ENCODE data around the gene NUFIP2.

Gene NUFIP2

GRCh38 chr17:29242790-29243189 lies 51.2 kb downstream of the NUFIP2 start:
- no peak overlapping the region for H2AK5ac ChIP-seq (ENCODE audit: low read length)
- H3K9ac ChIP-seq (ENCODE audit: low read length), result no peak overlapping the region
- no peak overlapping the region for H3K4me3 ChIP-seq (ENCODE audit: low read depth, low read length)
- no peak overlapping the region for H2BK120ac ChIP-seq (ENCODE audit: insufficient read depth, low read length, poor library complexity)
- H3K4me2 ChIP-seq (ENCODE audit: low read length), result no peak overlapping the region
- no peaks in the 10 kb centered on the region for H3K79me2 ChIP-seq (ENCODE audit: control insufficient read depth, insufficient read depth, low read length, poor library complexity)
- WGBS (ENCODE audit: extremely low coverage, insufficient coverage, insufficient read length), result no CpG with 5 or more reads among the region's 6 CpGs
- H3K79me1 ChIP-seq (ENCODE audit: low read length), result no peaks in the 10 kb centered on the region
- no peak overlapping the region for H4K91ac ChIP-seq (ENCODE audit: low read depth, low read length)
- no peak overlapping the region for H4K8ac ChIP-seq (ENCODE audit: low read depth, low read length)
- no peak overlapping the region for H3K23ac ChIP-seq (ENCODE audit: low read length)
- H3K18ac ChIP-seq (ENCODE audit: low read length), result no peak overlapping the region
- H3K27ac ChIP-seq (ENCODE audit: low read depth, low read length), result no peak overlapping the region
- H2AFZ ChIP-seq (ENCODE audit: insufficient read depth, low read length, poor library complexity), result no peak overlapping the region
- no peak overlapping the region for H2BK12ac ChIP-seq (ENCODE audit: low read length)
- peaks cover 2% of the 10 kb centered on the region for H3K9me3 ChIP-seq (ENCODE audit: insufficient read depth, low read depth, low read length)
- peaks cover 4 to 6% of the 10 kb centered on the region in 2 experiments for H3K4me1 ChIP-seq (ENCODE audit: control insufficient read depth in 1 of 2, insufficient read depth in 2 of 2, low read length in 2 of 2)
- no peak overlapping the region for H3K4ac ChIP-seq (ENCODE audit: low read depth, low read length)
- H2BK5ac ChIP-seq (ENCODE audit: low read depth, low read length, poor library complexity), result no peak overlapping the region
- no peaks in the 10 kb centered on the region for H3K27me3 ChIP-seq (ENCODE audit: insufficient read depth, low read length)
- no peak overlapping the region for H4K12ac ChIP-seq (ENCODE audit: low read depth, low read length)
- DNase-seq, result no peak
- H3K14ac ChIP-seq (ENCODE audit: low read length), result no peak overlapping the region
- H3K36me3 ChIP-seq (ENCODE audit: control insufficient read depth in 1 of 2, insufficient read depth in 2 of 2, low read length in 2 of 2), result no peaks in the 10 kb centered on the region

DNA sequence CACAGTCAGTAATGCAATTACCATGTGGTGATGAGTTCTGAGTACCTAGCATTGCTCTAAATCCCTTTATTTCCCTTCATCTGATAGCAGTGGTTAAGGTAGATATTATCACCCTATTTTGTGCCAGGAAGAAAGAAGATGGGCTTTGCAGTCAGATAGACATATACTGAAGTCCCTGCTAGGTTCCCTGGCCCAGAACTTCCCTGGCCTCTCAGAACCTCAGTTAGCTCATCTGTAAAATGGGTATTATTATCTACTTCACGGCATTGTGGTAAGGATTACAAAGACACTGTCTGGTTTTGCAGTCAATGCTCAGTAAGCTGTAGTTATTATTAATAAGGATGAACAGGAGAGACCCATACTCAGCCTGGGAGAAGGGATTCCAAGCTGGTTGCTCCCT lies 51.9 kb downstream of the NUFIP2 start:
- Histone ChIP-seq H3K18ac (ENCODE audit: low read length) (no peak overlapping the region), H3K4me3 (ENCODE audit: low read depth, low read length) (no peak overlapping the region), H2AFZ (ENCODE audit: insufficient read depth, low read length, poor library complexity) (no peak overlapping the region), H3K4ac (ENCODE audit: low read depth, low read length) (no peak overlapping the region), H3K36me3 (ENCODE audit: control insufficient read depth in 1 of 2, insufficient read depth in 2 of 2, low read length in 2 of 2) (no peaks in the 10 kb centered on the region), H3K23ac (ENCODE audit: low read length) (no peak overlapping the region), H3K27me3 (ENCODE audit: insufficient read depth, low read length) (no peaks in the 10 kb centered on the region), H2BK12ac (ENCODE audit: low read length) (no peak overlapping the region), H3K9ac (ENCODE audit: low read length) (no peak overlapping the region), H3K9me3 (ENCODE audit: insufficient read depth, low read depth, low read length) (peaks cover 2% of the 10 kb centered on the region), H2BK120ac (ENCODE audit: insufficient read depth, low read length, poor library complexity) (no peak overlapping the region), H4K8ac (ENCODE audit: low read depth, low read length) (no peak overlapping the region), H2AK5ac (ENCODE audit: low read length) (no peak overlapping the region), H2BK5ac (ENCODE audit: low read depth, low read length, poor library complexity) (no peak overlapping the region), H3K14ac (ENCODE audit: low read length) (no peak overlapping the region), H3K79me2 (ENCODE audit: control insufficient read depth, insufficient read depth, low read length, poor library complexity) (no peaks in the 10 kb centered on the region), H3K4me1 (ENCODE audit: control insufficient read depth in 1 of 2, insufficient read depth in 2 of 2, low read length in 2 of 2) (peaks cover 4 to 8% of the 10 kb centered on the region in 2 experiments), H4K91ac (ENCODE audit: low read depth, low read length) (no peak overlapping the region), H3K4me2 (ENCODE audit: low read length) (no peak overlapping the region), H3K27ac (ENCODE audit: low read depth, low read length) (no peak overlapping the region), H3K79me1 (ENCODE audit: low read length) (no peaks in the 10 kb centered on the region), H4K12ac (ENCODE audit: low read depth, low read length) (no peak overlapping the region)
- DNase-seq, result no peak
- no CpG with 5 or more reads among the region's 1 CpG for WGBS (ENCODE audit: extremely low coverage, insufficient coverage, insufficient read length)

DNA sequence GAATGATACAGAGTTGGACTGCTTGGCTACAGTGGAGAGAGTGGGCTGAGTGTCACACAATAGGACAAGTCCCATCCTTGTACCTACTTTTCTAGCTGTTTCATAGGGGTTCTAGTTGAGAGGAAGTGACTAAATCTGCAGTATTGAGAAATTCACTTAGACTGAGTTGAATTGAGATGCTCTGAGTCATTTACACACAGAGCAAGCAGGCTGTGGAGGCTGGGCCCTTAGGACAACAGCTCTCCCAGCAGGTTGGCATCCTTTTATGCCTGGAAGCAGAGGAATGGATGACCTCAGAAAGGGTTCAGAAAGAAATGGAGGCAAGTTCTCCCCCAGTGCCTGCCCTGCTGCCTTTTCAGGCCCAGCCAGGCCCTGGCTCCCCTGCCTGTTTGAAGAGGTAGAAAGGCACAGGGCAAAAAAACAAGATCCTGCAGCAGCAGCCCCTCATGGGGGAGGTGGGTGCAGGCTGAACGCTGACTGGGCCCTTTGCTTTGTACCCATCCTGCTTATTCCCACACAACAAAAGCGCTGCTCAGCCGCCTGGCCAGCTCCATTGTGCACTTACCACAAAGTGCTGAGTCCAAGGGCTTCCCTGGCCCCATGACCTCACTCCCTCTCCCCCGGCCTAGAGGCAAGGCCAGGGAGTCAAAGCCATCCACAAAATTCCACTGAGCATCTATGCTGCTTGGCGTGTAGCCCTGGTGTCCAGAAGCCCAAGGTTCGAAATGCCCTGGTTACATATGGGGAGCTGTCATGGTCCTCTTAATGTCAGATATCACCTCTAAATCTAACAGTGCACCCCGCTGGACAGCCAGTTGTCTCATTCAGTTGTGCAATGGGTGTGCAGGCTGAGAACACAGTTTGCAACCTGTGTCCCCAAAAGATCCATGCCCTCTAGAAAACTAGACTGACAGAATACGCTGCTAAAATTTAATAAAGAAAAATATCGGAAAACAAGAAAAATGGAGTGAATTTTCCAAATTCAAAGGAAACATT lies 52.7 kb downstream of the NUFIP2 start:
- DNase-seq, result peak; percentile 89 to 95
- Histone ChIP-seq H4K91ac (ENCODE audit: low read depth, low read length) (no peak overlapping the region), H3K18ac (ENCODE audit: low read length) (no peak overlapping the region), H2AK5ac (ENCODE audit: low read length) (no peak overlapping the region), H3K9me3 (ENCODE audit: insufficient read depth, low read depth, low read length) (peaks cover 2% of the 10 kb centered on the region), H3K4ac (ENCODE audit: low read depth, low read length) (no peak overlapping the region), H2BK12ac (ENCODE audit: low read length) (no peak overlapping the region), H3K36me3 (ENCODE audit: control insufficient read depth in 1 of 2, insufficient read depth in 2 of 2, low read length in 2 of 2) (no peaks in the 10 kb centered on the region), H3K9ac (ENCODE audit: low read length) (no peak overlapping the region), H2AFZ (ENCODE audit: insufficient read depth, low read length, poor library complexity) (no peak overlapping the region), H2BK5ac (ENCODE audit: low read depth, low read length, poor library complexity) (no peak overlapping the region), H3K27ac (ENCODE audit: low read depth, low read length) (peak overlapping the region; percentile 44), H3K27me3 (ENCODE audit: insufficient read depth, low read length) (no peaks in the 10 kb centered on the region), H3K79me1 (ENCODE audit: low read length) (no peaks in the 10 kb centered on the region), H3K79me2 (ENCODE audit: control insufficient read depth, insufficient read depth, low read length, poor library complexity) (no peaks in the 10 kb centered on the region), H3K4me3 (ENCODE audit: low read depth, low read length) (no peak overlapping the region), H3K23ac (ENCODE audit: low read length) (no peak overlapping the region), H4K8ac (ENCODE audit: low read depth, low read length) (no peak overlapping the region), H3K14ac (ENCODE audit: low read length) (no peak overlapping the region), H4K12ac (ENCODE audit: low read depth, low read length) (no peak overlapping the region), H3K4me2 (ENCODE audit: low read length) (no peak overlapping the region), H3K4me1 (ENCODE audit: control insufficient read depth in 1 of 2, insufficient read depth in 2 of 2, low read length in 2 of 2) (peaks cover 4 to 8% of the 10 kb centered on the region in 2 experiments), H2BK120ac (ENCODE audit: insufficient read depth, low read length, poor library complexity) (no peak overlapping the region)
- WGBS (ENCODE audit: extremely low coverage, insufficient coverage, insufficient read length), result no CpG with 5 or more reads among the region's 9 CpGs

DNA sequence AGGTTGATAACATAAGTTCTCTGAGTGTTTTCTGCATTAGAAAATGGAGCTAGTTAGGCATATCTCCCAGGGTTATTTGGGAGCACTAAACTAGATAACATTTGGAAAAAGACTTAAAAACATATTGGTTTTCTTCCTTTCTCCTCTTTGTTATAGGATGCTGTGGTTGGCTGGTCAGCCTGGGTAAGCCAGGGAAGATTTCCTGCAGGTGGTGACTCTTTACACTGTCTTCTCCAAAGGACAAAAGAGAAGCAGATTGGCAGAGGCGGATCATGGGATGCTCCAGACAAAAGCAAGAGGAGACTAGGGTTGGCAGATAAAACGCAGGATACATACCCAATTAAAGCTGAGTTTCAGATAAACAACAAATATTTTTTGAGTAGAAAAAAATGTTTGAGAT lies 53.5 kb downstream of the NUFIP2 start:
- Histone ChIP-seq H3K23ac (ENCODE audit: low read length) (no peak overlapping the region), H4K8ac (ENCODE audit: low read depth, low read length) (no peak overlapping the region), H2AK5ac (ENCODE audit: low read length) (no peak overlapping the region)

More for the DNA sequence above, 53.5 kb downstream of the NUFIP2 start:
- Histone ChIP-seq H3K14ac (ENCODE audit: low read length) (no peak overlapping the region), H3K79me2 (ENCODE audit: control insufficient read depth, insufficient read depth, low read length, poor library complexity) (no peaks in the 10 kb centered on the region), H2BK12ac (ENCODE audit: low read length) (no peak overlapping the region), H4K91ac (ENCODE audit: low read depth, low read length) (no peak overlapping the region), H3K4me3 (ENCODE audit: low read depth, low read length) (no peak overlapping the region), H3K27me3 (ENCODE audit: insufficient read depth, low read length) (no peaks in the 10 kb centered on the region), H3K18ac (ENCODE audit: low read length) (no peak overlapping the region), H2BK120ac (ENCODE audit: insufficient read depth, low read length, poor library complexity) (no peak overlapping the region), H4K12ac (ENCODE audit: low read depth, low read length) (no peak overlapping the region), H3K4ac (ENCODE audit: low read depth, low read length) (no peak overlapping the region), H3K36me3 (ENCODE audit: control insufficient read depth in 1 of 2, insufficient read depth in 2 of 2, low read length in 2 of 2) (no peaks in the 10 kb centered on the region), H3K9me3 (ENCODE audit: insufficient read depth, low read depth, low read length) (peaks cover 2% of the 10 kb centered on the region), H2BK5ac (ENCODE audit: low read depth, low read length, poor library complexity) (no peak overlapping the region), H2AFZ (ENCODE audit: insufficient read depth, low read length, poor library complexity) (no peak overlapping the region), H3K4me1 (ENCODE audit: control insufficient read depth in 1 of 2, insufficient read depth in 2 of 2, low read length in 2 of 2) (peaks cover 4 to 8% of the 10 kb centered on the region in 2 experiments), H3K9ac (ENCODE audit: low read length) (no peak overlapping the region), H3K79me1 (ENCODE audit: low read length) (no peaks in the 10 kb centered on the region), H3K27ac (ENCODE audit: low read depth, low read length) (no peak overlapping the region), H3K4me2 (ENCODE audit: low read length) (no peak overlapping the region)
- no peak for DNase-seq
- no CpG with 5 or more reads among the region's 2 CpGs for WGBS (ENCODE audit: extremely low coverage, insufficient coverage, insufficient read length)
